Hepatocyte (in vitro differentiated cells): ENCODE data around the gene N4BP2L2. TPM values are rescaled to one million over a fixed set of nuclear protein-coding genes. Genes with fewer than 3 reads are reported as not detected.

Experiments
- DNase-seq: peaks from one replicate; pipeline ENCODE4 v3.0.0-alpha.2; 2016; ENCODE audit warnings: low spot score
- H2AFZ ChIP-seq: fragments of 200-600 bp; sonication (generic); 2 replicates; pipeline ENCODE4 v1.6.0; 2016; ENCODE audit warnings: antibody characterized with exemption, mild to moderate bottlenecking
- H3K27ac ChIP-seq: fragments of 200-600 bp; sonication (generic); 2 replicates; pipeline ENCODE4 v1.5.1; 2016; ENCODE audit warnings: mild to moderate bottlenecking
- H3K27me3 ChIP-seq: fragments of 200-600 bp; sonication (generic); 2 replicates; pipeline ENCODE4 v1.6.1; 2016
- H3K36me3 ChIP-seq: fragments of 200-600 bp; sonication (generic); replicated peaks from 2 replicates; pipeline ENCODE4 v1.5.1; 2016; ENCODE audit warnings: low read depth; ENCODE audit not compliant: insufficient read depth
- H3K4me1 ChIP-seq: fragments of 200-600 bp; sonication (generic); 2 replicates; pipeline ENCODE4 v1.5.1; 2016; ENCODE audit warnings: mild to moderate bottlenecking, moderate library complexity; ENCODE audit not compliant: insufficient read depth
- H3K4me2 ChIP-seq: fragments of 200-600 bp; sonication (generic); 2 replicates; pipeline ENCODE4 v1.6.0; 2016
- H3K4me3 ChIP-seq: fragments of 200-600 bp; sonication (generic); 2 replicates; pipeline ENCODE4 v1.5.1; 2016; ENCODE audit warnings: mild to moderate bottlenecking
- H3K79me2 ChIP-seq: fragments of 200-600 bp; sonication (generic); 2 replicates; pipeline ENCODE4 v1.6.0; 2017; ENCODE audit warnings: mild to moderate bottlenecking
- H3K9me2 ChIP-seq: fragments of 200-600 bp; sonication (generic); replicated peaks from 2 replicates; pipeline ENCODE4 v1.6.0; 2017; ENCODE audit warnings: mild to moderate bottlenecking; ENCODE audit not compliant: insufficient read depth
- H3K9me3 ChIP-seq: fragments of 200-600 bp; sonication (generic); 2 replicates; pipeline ENCODE4 v1.5.1; 2016; ENCODE audit warnings: low read depth, mild to moderate bottlenecking
- H4K20me1 ChIP-seq: fragments of 200-600 bp; sonication (generic); 2 replicates; pipeline ENCODE4 v1.6.0; 2016; ENCODE audit warnings: mild to moderate bottlenecking; ENCODE audit not compliant: insufficient read depth, poor library complexity, severe bottlenecking
- CTCF ChIP-seq: fragments of 200-600 bp; sonication (generic); IDR thresholded peaks from 2 replicates; pipeline ENCODE4 v1.5.1; 2016; ENCODE audit warnings: antibody characterized with exemption, mild to moderate bottlenecking; ENCODE audit not compliant: poor library complexity
- EZH2 ChIP-seq: fragments of 200-600 bp; sonication (generic); IDR thresholded peaks from 2 replicates; pipeline ENCODE4 v1.6.1; 2016; ENCODE audit warnings: antibody characterized with exemption, mild to moderate bottlenecking, borderline replicate concordance
- EZH2phosphoT487 ChIP-seq: fragments of 200-600 bp; sonication (generic); IDR thresholded peaks from one replicate; pipeline ENCODE4 v1.6.1; 2018; ENCODE audit warnings: antibody characterized with exemption, mild to moderate bottlenecking, low read depth, moderate library complexity; ENCODE audit not compliant: unreplicated experiment, severe bottlenecking
- WGBS: methylation state at CpG from one replicate; pipeline ENCODE4 v1.1.6; 2016; ENCODE audit warnings: low lambda C conversion rate; ENCODE audit errors: missing lambda C conversion rate; 5-methylcytosine and 5-hydroxymethylcytosine counted together
- polyA plus RNA-seq: library from polyadenylated mRNA; unstranded; fragments of >200 nt; fragmentation: Nextera tagmentation; extraction: Ambion mirVana; gene quantifications from 2 replicates; pipeline ENCODE4 v1.2.1, GENCODE V29; 2016
- total RNA-seq: library from RNA; depleted of rRNA; stranded (reverse); fragments of >200 nt; gene quantifications from 2 replicates; pipeline ENCODE4 v1.2.3, GENCODE V29; 2014

N4BP2L2 gene
- total and polyA plus RNA-seq, 2 experiments from 2014 or later = 102 to 138 TPM

GRCh38 chr13:32447894-32448623 lies 90.5 kb downstream of the N4BP2L2 start:
- Histone ChIP-seq H3K27me3 (no peaks in the 10 kb centered on the region), H2AFZ (no peak overlapping the region), H3K4me1 (no peaks in the 10 kb centered on the region), H4K20me1 (no peaks in the 10 kb centered on the region), H3K9me2 (no peaks in the 10 kb centered on the region), H3K27ac (no peak overlapping the region), H3K9me3 (no peaks in the 10 kb centered on the region), H3K79me2 (no peaks in the 10 kb centered on the region), H3K4me3 (no peak overlapping the region), H3K36me3 (no peaks in the 10 kb centered on the region), H3K4me2 (no peak overlapping the region)
- no peak for DNase-seq
- no peak for TF ChIP-seq EZH2
- TF ChIP-seq EZH2phosphoT487 = no peak
- TF ChIP-seq CTCF = no peak

- H3K4me2 ChIP-seq = no peak overlapping the region
- no peaks in the 10 kb centered on the region for H3K79me2 ChIP-seq
- no peaks in the 10 kb centered on the region for H3K4me1 ChIP-seq
- TF ChIP-seq EZH2 = no peak
- TF ChIP-seq CTCF = no peak
- TF ChIP-seq EZH2phosphoT487 = no peak
- WGBS = 90% methylated on average over 2 of the region's 2 CpGs
- no peak overlapping the region for H3K4me3 ChIP-seq
- H3K27ac ChIP-seq = peak overlapping the region; percentile 28
- H4K20me1 ChIP-seq = no peaks in the 10 kb centered on the region
- H3K9me2 ChIP-seq = no peaks in the 10 kb centered on the region
- DNase-seq = no peak
- no peaks in the 10 kb centered on the region for H3K36me3 ChIP-seq
- H2AFZ ChIP-seq = no peak overlapping the region
- H3K27me3 ChIP-seq = no peaks in the 10 kb centered on the region
- H3K9me3 ChIP-seq = no peaks in the 10 kb centered on the region
Observed at GRCh38 chr13:32446773-32447465, 91.7 kb downstream of the N4BP2L2 start.

DNA sequence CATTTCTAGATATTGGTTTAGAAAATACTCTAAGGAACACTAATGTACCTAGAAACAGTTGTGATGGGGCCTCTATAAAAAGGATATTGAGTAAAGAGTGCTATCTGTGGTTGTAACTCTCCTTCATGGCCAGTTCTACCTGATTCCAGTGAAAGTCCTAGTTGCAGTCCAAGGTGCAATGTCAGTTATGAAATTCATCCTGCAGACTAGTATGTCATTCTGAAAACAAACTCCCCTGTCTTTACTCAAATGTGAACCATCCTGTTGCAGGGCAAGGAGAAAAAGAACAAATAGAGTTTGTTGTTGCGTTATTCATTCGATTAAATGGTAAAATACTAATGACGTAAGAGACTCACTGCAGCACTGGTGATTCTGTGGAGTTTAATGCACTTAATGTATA lies 92.4 kb downstream of the N4BP2L2 start:
- no peaks in the 10 kb centered on the region for H4K20me1 ChIP-seq
- no peak overlapping the region for H2AFZ ChIP-seq
- no peaks in the 10 kb centered on the region for H3K9me2 ChIP-seq
- H3K9me3 ChIP-seq = no peaks in the 10 kb centered on the region
- no peaks in the 10 kb centered on the region for H3K27me3 ChIP-seq
- H3K4me1 ChIP-seq = no peaks in the 10 kb centered on the region
- no peak overlapping the region for H3K4me2 ChIP-seq
- peak; percentile 27 for DNase-seq
- H3K27ac ChIP-seq = peak overlapping the region; percentile 28
- no peak for TF ChIP-seq EZH2
- TF ChIP-seq CTCF = no peak
- no peak for TF ChIP-seq EZH2phosphoT487
- H3K36me3 ChIP-seq = no peaks in the 10 kb centered on the region
- WGBS = 90% methylated on average over 3 of the region's 3 CpGs
- no peaks in the 10 kb centered on the region for H3K79me2 ChIP-seq
- no peak overlapping the region for H3K4me3 ChIP-seq
